Activated CD8-positive, alpha-beta memory T cell treated with anti-CD3 and anti-CD28 coated beads for 48 hours (primary cell): Measurements from ENCODE around the gene MTMR1.

Experiments used
- DNase-seq, 3 experiments: peaks; one replicate each; pipeline ENCODE4 v3.0.0-alpha.2; 2020; ENCODE audit warnings: low read depth in 2 of 3, low spot score in 2 of 3

The MTMR1 gene

DNA sequence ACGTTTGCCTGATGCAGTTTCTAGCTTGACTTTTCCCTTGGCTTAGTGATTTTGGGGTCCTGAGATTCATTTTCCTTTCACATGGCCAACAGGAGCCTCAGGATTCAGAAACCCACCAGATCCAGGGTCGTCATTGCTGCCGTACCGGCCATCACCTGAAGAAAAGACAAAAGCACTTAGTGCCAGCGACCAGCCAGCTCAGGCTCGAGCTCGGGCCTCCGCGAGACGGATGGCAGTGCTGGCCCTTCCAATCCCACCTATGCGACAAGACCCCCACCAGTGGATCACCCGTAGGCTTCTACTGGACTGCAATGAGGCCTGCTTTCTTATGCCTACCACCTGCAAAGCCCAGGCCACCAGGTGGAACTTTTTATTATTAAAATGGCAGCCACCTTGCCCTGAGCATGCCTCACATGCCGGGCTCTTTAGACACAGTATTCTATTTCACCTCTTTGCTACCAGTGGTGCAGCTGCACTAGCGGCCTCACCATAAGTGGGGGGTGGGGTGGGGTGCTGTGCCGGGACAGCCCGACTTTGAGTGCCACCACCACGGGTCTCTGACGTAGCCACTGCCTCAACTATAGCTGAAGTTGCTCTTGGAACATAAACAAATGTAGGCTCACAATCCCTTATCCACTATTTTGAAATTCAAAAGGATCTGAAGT is 84.3 kb downstream of the MTMR1 start:
- DNase-seq = no peak

- DNase-seq = no peak
Measured at GRCh38 chrX:150779385-150779784, 86.2 kb downstream of the MTMR1 start.

- DNase-seq = no peak
Measured at GRCh38 chrX:150781677-150782076, 88.5 kb downstream of the MTMR1 start.

DNA sequence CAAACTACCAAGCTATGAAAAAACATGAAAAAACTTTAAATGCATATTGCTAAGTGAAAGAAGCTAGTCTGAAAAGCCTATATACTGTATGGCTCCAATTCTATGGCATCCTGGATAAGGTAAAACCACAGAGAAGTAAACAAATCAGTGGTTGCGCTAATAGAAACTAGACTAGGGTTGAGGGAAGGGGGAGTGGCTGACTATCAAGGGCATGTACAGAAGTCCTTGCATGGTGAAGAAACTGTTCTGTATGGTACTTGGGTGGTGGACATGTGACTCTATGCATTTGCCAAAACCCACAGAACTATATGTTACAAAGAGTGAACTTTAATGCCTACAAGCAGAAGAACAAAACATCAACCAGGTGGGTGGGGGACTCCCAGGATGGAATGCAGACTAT is 96.8 kb downstream of the MTMR1 start:
- no peak for DNase-seq

DNA sequence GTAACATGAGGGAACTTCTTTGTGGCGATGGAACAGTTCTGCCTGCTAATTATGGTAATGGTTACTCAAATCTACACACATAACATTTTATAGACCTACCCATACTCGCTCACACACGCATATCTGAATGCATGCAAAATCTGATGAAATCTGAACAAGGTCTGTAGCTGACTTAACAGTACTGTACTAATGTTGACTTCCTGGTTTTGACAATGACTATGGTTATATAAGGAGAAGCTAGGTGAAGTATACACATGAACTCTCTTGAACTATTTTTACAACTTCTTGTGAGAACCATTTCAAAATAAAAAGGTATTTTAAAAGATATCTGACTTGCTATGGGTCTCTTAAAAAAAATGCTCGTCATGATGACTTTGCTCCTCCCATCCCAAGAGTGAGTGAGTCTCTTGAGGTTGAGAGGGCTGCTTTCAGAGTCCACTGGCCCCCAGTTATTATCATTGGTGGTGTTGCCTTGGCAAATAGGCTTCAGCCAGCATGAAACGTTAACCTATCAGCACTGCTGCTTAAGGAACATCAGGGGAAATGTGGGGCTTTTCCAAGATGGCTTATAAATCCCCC is 99.8 kb downstream of the MTMR1 start:
- DNase-seq = no peak

DNA sequence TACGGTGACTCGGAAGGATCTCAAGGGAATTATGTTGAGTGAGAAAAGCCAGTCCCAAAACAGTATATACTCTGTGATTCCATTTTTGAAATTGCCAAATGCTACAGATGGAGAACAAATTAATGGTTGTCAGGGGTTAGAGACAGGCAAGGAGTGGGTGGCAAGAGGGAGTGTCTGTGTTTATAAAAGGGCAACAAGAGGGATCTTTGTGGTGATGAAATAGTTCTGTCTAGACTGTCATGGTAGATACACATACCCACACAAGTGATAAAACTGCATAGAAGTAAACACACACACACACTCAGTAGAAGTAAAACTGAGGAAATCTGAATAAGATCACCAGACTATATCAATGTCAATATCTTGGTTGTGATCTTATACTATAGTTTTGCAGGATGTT is 112.5 kb downstream of the MTMR1 start:
- DNase-seq = no peak

DNA sequence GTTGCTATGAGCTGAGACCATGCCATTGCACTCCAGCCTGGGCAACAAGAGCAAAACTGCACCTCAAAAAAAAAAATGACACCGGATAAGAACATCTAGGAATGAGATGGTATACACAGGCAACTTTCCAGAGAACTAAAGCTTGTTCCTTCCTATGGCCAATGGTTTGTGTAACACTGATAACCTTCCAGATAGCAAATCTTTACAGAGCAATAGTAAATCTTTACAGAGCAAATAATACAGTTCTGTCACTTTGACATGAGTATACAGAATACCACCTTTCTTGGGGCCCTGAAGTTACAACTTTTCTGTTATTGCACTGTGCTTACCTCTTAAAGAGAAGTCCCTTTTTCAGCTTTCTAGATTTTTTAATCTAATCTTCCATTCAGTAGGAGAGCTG is 113.6 kb downstream of the MTMR1 start:
- DNase-seq = no peak

DNA sequence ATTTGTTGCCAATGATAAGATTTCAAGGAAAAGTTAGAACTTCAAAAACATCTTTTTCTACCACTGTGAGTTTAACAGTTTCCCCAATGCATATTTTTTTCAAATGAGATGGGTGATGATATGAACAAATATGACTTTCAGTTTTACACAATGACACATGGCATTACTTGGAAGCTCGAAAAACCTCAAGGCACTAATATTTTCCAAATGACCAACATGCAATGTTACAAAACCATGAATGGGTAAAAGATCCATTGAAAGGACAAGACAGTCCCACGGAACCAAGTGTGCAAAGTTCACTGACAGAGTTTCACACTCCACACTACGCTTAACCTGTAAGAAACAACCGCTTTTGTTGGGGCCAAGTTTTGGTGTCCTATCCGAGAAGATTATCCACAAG is 120.7 kb downstream of the MTMR1 start:
- DNase-seq = no peak
